Measurements from ENCODE around the gene INPP5K. TPM values are rescaled to one million over a fixed set of nuclear protein-coding genes. Genes with fewer than 3 reads are reported as not detected.
A peak's percentile ranks its signal among the peaks of the same experiment; 100 is the strongest.

Gene INPP5K
- total RNA-seq, 1 donor from 2014 or later, result 50.0 TPM

DNA sequence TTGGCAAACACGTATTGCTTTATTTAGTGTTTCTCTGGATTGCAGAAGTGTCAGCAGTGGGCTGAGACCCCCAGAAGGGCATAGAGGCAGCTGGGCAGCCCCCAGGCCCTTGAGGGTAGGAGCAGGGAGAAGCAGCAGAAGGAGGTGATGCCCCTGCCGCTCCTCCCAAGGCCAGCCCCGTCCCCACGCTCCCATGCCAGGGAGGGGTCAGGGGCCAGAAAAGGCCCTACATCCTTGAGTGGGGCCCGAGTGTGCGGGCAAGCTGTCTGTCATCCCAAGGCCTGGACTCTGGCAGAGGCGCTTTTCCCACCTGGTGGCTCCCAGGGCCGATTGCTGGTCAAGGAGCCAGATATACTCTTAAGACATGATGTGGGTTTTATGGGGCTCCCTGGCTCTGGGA lies 52.2 kb downstream of the INPP5K start:
- POLR2A ChIA-PET, result interaction anchor here (1.0 to 2.7 kb wide), 4 partner anchors 10 to 164 kb away, joined by 3 to 27 read pairs (median 8); partner anchors contain the start of gene SLC43A2
- no peaks in the 10 kb centered on the region for H3K27me3 Mint-ChIP-seq
- H3K27ac Mint-ChIP-seq, result no peak overlapping the region
- CTCF ChIA-PET, result no interaction called here
- H3K9me3 Mint-ChIP-seq, result peaks cover 2% of the 10 kb centered on the region
- intact Hi-C loops (cut with micrococcal nuclease), result no loop called here
- H3K36me3 Mint-ChIP-seq (ENCODE audit: low read depth), result peaks cover 38% of the 10 kb centered on the region
- DNase-seq (no peak), ATAC-seq (ENCODE audit: low read depth) (no peak)
- H3K4me1 Mint-ChIP-seq, result peaks cover 35% of the 10 kb centered on the region
- TF ChIP-seq CTCF (IDR thresholded peaks at IDR 0.05), result no peak
- no peak overlapping the region for H3K4me3 Mint-ChIP-seq

DNA sequence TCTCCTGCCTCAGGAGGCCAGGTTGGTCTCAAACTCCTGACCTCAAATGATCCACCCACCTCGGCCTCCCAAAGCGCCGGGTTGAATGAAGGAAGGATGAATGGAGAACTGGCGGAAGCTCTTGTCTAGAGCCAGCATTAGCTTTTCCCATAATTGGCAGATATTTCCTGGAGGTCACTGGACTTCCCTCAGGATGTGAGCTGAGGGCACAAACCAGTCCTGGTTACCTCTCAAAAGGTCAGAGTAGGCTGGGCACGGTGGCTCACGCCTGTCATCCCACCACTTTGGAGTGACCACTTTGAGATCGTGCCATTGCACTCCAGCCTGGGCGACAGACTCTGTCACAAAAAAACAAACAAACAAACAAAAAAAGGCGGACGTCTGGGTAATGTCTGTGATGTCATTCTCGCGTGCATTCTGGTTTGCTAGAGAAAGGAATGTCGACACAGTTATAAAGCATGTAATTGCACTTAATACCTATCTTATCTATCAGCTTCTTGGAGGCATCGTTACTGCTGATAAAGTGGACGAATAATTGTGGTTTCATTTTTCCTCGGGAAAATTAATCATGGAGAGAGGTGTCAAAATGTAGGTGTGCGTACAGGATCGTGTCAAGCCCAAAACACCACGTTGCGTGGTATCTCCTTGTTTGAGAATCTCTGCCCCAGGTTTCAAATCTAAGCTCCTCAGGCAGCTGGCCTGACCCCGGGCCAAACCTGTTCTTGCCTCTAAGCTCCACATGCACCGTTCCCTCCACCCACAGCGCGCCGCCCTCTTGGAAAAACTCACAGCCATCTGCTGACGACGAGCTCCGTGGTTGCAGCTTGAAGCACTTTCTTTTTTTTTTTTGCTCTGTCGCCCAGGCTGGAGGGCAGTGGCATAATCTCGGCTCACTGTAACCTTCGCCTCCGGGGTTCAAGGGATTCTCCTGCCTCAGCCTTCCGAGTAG lies 54.0 kb downstream of the INPP5K start:
- peaks cover 23% of the 10 kb centered on the region for H3K36me3 Mint-ChIP-seq (ENCODE audit: low read depth)
- peak overlapping the region; percentile 73 for H3K27ac Mint-ChIP-seq
- ATAC-seq (ENCODE audit: low read depth) (no peak), DNase-seq (no peak)
- no peak for TF ChIP-seq CTCF (IDR thresholded peaks at IDR 0.05)
- H3K4me3 Mint-ChIP-seq, result peak overlapping the region; percentile 66
- no peaks in the 10 kb centered on the region for H3K27me3 Mint-ChIP-seq
- intact Hi-C loops (cut with micrococcal nuclease), result loop anchor here (1.0 to 2.0 kb wide), 3 partner anchors 12 to 166 kb away; partner anchors contain the start of gene SLC43A2
- H3K4me1 Mint-ChIP-seq, result peaks cover 37% of the 10 kb centered on the region
- ChIA-PET CTCF (interaction anchor here (0.7 to 1.3 kb wide), 5 partner anchors 22 to 186 kb away, joined by 3 to 4 read pairs (median 3); partner anchors contain the start of gene SLC43A2), POLR2A (interaction anchor here (0.7 to 2.7 kb wide), 16 partner anchors 9 to 165 kb away, joined by 3 to 34 read pairs (median 4); partner anchors contain the start of genes INPP5K, SLC43A2 and YWHAE)
- H3K9me3 Mint-ChIP-seq, result peaks cover 2% of the 10 kb centered on the region

DNA sequence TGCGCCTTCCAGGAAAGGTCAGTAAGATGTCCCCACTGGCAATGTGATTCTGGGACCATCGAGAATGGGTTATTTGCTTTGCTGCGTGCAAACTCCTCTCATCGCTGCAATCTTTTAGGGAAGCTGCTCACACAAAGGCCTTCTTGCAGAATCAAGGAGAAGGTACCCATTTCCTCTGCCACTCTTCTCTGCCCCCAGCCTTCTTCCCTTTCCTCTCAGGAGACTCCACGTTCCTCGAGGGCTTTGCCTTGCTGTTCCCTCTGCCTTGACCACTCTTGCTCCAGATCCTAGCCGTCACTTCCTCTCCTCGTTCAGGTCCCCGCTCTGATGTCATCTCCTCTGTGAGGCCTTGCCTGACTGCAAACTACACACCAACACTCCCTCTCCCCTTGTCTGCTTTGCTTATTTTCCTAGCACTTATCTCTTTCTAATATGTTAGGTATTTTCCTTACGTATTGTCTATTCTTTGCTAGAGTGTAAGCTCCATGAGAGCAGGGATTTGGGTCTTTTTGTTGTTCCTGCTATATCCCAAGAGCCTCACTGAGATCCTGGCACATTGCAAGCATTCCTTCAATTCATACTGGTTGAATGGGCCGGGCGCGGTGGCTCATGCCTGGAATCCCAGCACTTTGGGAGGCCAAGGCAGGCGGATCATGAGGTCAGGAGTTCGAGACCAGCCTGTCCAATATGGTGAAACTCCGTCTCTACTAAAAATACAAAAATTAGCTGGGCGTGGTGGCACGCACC lies 55.0 kb downstream of the INPP5K start:
- no peak for ATAC-seq (ENCODE audit: low read depth)
- peaks cover 18% of the 10 kb centered on the region for H3K36me3 Mint-ChIP-seq (ENCODE audit: low read depth)
- no peak overlapping the region for H3K4me3 Mint-ChIP-seq
- no peak for DNase-seq
- H3K27me3 Mint-ChIP-seq, result no peaks in the 10 kb centered on the region
- intact Hi-C loops (cut with micrococcal nuclease), result no loop called here
- CTCF ChIA-PET, result no interaction called here
- POLR2A ChIA-PET, result interaction anchor here (2.3 to 2.7 kb wide), 3 partner anchors 13 to 55 kb away, joined by 17 to 27 read pairs (median 24); partner anchors contain the start of gene INPP5K
- peaks cover 47% of the 10 kb centered on the region for H3K4me1 Mint-ChIP-seq
- peaks cover 2% of the 10 kb centered on the region for H3K9me3 Mint-ChIP-seq
- peak overlapping the region; percentile 46 for H3K27ac Mint-ChIP-seq
- TF ChIP-seq CTCF (IDR thresholded peaks at IDR 0.05), result no peak

DNA sequence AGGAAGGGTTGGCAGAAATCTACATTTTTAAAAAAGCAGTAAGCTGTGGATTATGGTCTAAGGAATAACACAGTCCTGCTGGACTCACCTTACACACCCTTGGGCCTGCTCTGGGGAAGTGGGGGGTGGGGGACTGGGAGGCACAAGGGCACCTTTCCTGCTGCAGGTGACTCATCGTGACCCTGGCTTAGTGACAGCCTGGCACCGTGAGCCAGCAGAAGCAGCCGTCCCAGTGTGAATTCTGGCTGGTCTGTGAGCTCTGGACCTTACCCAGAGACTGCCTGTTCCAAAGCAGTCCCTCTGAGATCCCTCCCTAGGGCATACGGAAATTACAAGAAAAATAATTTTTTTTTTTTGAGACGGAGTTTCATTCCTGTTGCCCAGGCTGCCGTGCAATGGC lies 56.2 kb downstream of the INPP5K start:
- no peak for ATAC-seq (ENCODE audit: low read depth)
- Mint-ChIP-seq H3K27ac (no peak overlapping the region), H3K36me3 (ENCODE audit: low read depth) (peaks cover 13% of the 10 kb centered on the region), H3K4me1 (peaks cover 50% of the 10 kb centered on the region), H3K4me3 (no peak overlapping the region), H3K9me3 (peaks cover 2% of the 10 kb centered on the region), H3K27me3 (no peaks in the 10 kb centered on the region)
- no peak for TF ChIP-seq CTCF (IDR thresholded peaks at IDR 0.05)
- DNase-seq, result no peak
- POLR2A ChIA-PET, result interaction anchor here (0.5 to 1.3 kb wide), 2 partner anchors 25 to 27 kb away, joined by 4 to 6 read pairs; no protein-coding TSS in a partner anchor
- CTCF ChIA-PET, result no interaction called here
- intact Hi-C loops (cut with micrococcal nuclease), result no loop called here
